ENCODE measurements around the gene CUEDC1.
"Not testable (repeated sequence)": the region's sequence is repeated elsewhere in the genome, so short reads cannot be mapped to it uniquely, and the experiment has no call there.

The CUEDC1 gene

DNA sequence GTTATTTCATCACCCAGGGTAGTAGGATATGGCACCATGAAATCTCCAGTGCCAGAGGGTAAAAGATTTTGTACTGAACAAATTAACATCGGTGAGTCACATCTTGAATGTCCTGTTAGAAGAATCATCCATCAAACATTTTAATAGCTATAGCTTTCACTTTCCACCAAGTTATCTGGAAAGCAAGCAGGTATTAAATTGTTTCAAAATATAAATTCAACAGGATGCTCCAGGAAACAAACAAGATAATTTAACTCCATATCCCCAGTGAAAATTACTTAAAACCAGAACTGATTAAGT is 30.4 kb upstream of the CUEDC1 start:
- no peak for DNase-seq (ENCODE audit: low read depth in 2 of 2)

DNA sequence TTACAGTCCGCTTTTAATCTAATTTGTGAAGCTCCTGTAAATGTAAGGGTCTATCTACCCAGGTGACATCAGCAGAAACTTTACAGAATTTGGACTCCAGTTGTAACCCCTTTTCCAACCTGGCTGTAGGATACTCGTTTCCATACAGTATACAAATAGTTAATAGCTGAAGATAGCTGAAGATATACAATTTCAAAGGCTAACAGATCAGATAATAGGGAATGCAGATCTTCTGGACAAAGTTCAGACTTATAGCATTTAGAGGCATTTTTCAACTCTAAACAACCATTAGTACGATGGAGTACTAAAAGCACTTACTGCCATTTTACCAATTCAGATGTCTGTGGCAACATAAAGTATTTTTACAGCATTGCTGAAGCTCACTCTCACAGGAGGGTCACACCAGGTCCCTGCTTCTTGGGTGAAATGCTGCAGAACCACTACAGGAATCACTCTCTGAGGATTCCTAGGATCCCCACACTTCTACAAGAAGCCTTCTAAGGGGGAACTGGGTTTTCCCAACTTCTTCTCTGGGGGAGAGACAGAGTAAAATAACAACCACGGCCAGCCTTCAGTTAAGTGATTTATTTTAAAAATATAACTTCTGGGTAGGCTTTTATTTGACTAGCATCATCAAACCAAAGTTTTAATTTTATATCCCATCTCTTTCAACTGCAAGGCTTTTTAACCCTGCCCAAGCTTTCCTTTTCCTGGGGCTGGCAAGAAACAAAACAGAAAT is 29.9 kb upstream of the CUEDC1 start:
- DNase-seq (ENCODE audit: low read depth in 2 of 2) = no peak

DNA sequence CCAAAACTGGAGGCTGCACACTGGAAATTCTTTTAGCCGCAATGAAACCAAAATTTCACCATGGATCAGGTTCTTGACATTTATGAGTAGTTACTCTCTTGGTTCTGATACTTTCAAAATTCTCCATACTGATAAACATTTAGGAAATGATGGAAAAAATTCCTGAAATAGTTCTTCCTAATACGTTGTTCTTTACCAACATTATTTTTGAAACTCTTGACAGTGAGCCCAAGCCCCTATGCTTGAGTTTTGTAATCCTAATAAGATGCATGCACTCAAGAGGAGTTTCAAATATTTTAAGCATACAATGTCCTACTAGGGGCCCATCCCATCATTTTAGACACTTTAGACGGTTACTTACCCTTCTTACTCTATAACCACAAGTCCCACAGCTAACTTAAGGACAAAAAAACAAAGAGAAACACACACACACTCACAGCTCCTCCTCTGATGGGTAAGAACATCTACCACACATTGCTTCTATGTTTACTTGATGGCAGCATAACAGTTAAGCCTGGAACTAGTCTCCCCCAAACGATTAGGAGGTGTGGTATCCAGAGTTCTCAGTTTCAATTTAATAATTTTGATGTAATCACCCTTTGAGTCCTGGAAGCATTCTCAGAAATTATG is 29.2 kb upstream of the CUEDC1 start:
- no peak for DNase-seq (ENCODE audit: low read depth in 2 of 2)

DNA sequence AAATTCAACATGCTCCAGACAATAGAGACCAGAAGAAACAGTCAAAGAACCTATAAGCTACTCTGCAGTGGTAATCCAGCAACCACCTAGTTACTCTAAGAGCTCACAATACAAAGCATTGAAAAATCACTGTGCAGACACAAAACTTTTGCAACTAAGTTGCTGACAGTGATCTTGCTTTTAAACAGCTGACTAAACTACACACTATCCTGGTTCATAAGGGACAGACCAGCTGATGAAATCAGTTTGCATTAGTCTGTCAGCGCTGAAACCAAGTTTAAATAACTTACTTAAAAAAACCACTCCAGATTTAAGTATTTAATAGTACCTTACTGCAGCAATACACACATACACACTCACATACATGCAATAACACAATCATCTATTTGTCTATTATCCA is 28.2 kb upstream of the CUEDC1 start:
- DNase-seq (ENCODE audit: low read depth in 2 of 2) = no peak

DNA sequence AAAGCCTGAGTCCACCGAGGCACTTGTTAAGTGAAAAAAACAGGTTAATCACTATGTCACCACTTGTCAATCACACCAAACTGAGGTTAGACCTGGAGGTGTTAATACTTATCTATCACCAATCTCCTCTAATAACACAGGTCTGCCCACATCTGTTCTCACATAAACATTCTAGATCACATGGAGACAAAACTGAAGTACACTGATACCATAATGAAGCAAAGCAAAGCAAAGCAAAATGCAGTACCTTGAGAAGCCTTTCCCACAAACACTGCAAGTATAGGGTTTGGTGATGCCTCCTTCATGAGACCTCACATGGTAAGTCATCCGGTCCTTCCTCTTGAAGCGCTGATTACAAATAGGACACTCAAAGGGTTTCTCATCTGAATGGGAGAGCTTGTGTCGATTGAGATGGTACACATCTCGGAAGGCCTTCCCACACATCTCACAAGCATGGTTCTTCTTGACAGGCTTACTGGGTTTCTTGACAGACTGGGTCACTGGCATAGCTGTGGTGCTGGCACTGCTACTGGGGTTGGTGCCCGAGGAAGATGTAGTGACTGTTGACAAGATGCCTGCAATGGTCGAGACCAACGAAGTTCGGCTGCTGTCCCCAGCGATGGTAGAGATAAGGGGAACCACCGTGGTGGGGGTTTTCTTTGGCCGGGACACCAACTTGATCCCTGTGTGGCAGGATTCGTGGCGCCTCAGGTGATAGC is 27.4 kb upstream of the CUEDC1 start:
- DNase-seq (ENCODE audit: low read depth in 2 of 2) = no peak

DNA sequence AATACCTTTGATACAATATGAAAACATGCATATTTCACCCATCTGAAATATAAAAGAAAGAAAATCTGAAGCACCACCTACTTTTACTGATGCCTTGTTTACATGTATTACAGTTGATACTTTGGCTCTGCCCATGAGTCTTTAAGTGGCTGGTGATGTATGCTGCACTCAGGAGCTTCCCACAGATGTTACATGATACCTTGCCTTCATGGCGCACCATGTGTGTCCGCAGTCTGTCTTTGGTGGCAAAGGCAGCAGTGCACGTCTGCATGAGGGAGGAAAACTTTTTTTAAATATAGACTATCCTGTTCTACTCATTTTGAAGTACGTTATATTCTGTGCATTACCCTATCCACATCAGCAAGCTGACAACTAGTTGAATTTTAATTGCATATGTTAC is 25.3 kb upstream of the CUEDC1 start:
- DNase-seq (ENCODE audit: low read depth in 2 of 2) = no peak

DNA sequence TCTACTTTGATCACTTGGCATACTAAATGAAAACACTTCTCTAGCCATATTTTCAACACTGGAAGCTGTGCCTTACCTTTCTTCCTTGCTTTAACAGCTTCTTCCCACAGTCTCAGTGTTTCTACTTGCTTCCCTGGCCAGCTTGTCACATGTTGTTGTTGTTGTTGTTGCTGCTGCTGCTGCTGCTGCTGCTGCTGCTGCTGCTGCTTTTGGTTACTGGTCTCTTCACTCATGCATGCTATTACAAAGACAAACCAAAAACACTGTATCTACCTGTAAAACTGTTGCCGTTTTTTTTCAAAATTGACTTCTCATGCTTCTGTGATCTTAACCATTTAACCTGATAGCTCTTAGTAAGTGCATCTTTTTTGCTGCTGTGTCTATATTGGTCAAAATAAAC is 23.9 kb upstream of the CUEDC1 start:
- no peak for DNase-seq (ENCODE audit: low read depth in 2 of 2)

DNA sequence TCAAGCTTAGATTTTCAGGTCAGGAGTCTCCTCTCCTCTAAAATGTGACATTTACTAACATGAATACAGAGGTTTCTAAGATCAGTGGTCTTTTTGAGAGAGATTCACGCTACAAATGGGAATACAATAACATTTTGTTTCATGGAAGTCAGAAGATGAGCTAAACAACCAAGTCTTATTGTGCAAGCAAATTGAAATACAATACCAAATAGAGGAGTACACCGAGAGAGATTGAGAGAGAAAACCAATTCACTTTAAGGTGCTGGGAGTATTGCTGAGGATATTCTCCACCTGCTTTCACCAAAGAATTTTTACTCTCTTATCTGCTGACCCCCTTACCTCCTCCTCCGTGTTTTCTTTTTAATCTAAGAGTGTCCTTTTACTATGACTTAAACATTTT is 21.4 kb upstream of the CUEDC1 start:
- no peak for DNase-seq (ENCODE audit: low read depth in 2 of 2)

DNA sequence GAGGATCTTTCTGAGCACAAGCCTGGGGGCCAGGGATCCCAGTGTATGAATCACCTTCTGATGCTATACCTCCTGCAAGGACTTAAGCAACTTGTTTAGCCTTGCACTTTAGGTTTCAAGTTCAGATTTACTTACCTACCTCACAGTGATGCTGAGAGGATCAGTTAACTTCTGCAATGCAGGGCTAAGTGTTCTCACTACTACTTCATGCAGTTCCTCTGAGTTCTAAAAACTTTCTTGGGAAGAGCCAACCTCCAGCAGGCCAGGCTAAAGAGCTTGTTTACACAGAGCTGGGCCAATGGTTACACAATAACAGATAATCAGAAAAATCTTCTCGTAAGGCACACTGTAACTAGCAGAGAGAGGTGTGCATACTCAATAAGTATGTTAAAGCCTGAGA is 19.8 kb upstream of the CUEDC1 start:
- no peak for DNase-seq (ENCODE audit: low read depth in 2 of 2)

DNA sequence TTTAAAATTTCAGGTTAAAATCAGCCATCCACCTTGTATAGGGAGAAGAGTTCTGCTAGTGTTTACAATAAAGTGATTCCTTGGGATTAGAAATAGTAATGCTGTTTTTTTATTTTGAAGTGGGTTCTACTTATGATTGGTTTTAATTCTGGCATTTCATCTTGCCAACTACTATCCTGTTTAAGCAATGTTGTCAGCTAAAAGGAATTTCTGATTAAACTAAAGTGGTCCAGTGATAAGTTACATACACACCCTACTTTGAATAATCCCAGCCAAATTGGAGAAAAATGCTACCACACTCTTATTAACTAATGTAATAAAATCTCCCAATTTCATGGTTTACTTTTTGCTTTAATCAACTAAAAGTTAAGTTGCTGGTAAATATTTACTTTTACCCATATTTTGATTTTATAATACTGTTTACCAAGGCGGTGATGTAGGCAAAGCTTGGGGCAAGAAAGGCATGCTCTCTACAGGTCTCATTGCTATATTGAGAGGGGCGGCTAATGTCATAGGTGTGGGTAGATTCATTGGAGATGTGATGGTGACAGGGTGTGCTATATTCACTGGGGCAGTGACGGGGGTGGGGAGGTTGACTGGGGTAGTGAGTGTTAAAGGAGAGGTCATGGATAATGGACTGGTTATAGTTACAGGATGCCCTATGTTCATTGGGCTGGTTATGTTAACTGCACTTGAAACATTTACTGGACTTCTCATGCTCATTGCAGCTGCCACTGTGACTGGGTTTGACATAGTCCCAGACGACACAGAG is 19.0 kb upstream of the CUEDC1 start:
- not testable (repeated sequence) for DNase-seq (ENCODE audit: low read depth in 2 of 2)

DNA sequence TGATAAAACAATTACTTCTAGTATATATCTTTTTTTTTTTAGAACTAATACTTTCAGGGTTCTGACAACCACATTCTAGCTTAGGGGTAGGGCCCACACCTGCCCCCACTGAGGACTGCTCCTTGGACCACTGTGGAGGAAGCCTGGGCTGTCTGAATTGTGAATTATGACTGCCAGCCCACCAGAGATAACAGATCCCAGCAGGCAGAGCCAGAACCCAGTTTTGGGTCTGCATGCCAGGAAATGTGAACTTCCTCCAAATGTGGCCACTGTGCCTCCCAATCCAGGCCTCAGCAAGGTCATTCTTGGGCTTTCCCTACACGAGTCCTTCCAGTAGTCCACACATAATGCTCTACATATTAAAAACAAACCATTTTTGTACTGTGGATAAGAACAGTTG is 16.9 kb upstream of the CUEDC1 start:
- no peak for DNase-seq (ENCODE audit: low read depth in 2 of 2)

DNA sequence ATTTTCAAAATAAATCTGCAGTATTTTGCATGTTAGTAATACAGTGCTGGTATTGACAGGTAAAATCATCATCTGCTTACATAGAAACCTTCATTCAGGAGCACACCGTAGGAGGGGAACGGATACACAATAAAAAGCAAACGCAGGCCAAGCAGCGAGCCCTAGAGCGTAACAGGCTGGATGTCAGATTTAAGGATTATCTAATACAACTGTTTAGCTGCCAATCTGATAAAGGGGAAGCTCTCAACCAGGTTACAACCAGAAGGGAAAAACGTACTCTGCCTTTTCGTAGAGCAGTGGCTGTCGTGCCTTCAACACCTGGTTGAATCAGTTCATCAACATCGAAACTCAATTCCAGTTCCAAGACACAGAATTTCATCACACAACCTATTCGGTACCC is 16.4 kb upstream of the CUEDC1 start:
- no peak for DNase-seq (ENCODE audit: low read depth in 2 of 2)

DNA sequence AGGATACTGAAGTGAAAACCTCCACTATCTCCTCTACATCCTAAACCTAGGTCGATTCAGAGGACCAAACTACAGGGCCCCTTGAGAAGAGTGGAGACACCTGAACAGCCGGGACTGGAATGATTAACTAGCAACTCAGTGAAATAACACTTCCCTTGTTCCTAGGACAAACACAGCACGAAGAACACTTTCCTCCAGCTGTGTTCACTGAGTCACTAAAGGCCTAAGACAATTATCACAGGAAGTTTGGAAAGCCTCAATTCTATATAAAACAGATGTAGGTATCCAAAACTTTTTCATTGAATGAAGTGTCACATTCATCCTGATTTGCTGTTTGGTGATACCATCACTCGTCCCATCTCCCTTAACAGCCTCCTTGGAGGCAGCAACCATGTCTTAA is 15.5 kb upstream of the CUEDC1 start:
- DNase-seq (ENCODE audit: low read depth in 2 of 2) = no peak

DNA sequence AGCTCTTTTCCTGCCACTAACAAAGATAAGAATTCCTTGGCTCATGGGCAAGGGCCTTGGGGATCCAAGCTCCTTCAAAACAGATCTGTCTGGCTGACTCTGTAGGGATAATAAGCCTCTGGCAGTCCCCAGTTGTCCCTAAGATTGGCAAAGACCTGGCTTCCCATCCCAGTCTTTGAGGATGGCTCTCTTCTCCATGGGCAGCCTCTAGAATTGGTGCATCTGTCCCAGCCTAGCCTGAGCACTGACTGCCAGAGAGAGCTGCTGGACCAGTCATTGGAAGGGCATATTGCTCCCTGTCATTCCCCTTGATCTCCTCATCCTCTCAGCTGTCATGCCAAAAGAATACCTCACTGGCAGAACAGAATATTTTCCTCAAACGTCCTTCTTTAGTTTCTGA is 13.2 kb upstream of the CUEDC1 start:
- no peak for DNase-seq (ENCODE audit: low read depth in 2 of 2)

DNA sequence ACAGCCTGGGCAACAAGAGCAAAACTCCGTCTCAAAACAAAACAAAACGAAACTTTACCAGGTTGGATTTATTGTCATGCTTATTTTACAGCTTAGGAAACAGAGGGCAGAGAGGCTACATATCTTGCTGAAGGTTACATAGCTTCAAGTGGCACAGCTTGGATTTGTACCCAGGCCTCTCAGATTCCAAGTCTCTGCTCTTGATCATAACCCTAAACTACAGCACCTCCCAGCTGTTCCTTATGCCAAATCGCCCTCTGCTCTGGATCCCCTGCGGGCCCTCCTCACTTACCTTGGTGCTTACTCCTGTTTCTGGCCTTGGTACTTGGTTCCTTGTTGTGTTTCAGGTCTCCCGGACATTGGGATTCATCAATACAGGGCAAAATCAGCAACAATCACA is 11.7 kb upstream of the CUEDC1 start:
- DNase-seq (ENCODE audit: low read depth in 2 of 2) = no peak

DNA sequence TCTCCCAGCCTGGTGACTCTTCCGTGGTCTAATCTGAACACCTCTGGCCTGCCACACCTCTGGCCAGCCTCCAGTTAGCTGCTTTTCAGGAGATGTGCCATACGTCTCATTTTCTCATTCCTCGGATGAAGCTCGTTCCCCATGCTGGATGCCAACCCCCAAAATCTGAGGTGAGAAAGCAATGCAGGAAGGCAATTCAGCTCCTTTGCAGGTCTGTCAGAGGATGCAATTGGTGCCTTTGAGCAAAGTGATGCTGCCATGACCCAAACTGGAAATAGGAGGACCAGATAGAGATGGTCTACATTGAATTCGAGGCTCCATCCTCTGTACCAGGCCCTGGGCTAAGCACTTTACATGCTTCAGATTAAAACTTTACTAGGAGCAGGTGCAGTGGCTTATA is 11.0 kb upstream of the CUEDC1 start:
- no peak for DNase-seq (ENCODE audit: low read depth in 2 of 2)

DNA sequence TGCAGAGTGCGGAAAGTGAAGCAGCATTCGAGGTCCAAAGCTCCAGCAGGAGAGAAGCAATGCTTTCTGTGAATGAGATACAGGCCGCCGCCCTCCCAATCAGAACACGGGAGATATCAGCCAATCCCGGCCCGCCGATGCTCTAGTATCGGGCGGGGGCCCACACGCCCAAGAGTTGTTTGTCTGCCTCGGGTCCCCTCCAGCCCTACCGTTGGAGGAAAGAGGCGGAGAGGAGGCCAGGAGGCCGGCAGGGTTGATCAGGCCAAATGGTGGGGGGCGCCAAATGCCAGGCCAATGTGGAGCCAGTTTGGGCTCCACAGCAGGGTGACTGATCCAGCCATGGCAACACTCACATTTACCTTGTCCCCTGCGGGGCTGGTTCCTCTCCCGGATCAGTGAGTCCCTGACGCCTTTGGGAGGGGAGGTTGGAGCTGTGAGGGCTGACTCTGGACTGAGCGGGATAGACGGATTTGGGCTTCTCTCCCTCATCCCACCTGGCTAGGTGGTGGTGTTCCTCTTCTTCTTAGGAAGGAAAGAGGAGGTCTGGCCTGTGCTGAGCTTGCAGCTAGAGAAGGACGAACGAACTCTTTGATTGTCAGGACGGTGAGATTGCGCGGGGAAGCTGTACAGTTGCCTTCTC is 10.4 kb upstream of the CUEDC1 start:
- DNase-seq (ENCODE audit: low read depth in 2 of 2) = no peak

DNA sequence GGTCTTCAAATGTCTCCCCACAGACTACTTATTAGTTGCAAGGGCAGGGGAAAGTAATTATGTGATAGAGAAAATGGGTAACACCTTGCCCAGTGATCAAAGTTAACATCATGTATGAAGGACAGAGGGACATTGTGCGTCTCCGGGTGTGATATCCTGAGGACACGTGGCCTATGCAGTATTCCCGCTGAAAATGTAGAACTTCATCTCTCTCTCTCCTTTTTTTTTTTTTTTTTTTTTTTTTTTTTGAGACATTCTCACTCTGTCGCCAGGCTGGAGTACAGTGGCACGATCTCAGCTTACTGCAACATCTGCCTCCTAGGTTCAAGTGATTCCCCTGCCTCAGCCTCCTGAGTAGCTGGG is 7.9 kb upstream of the CUEDC1 start:
- DNase-seq (ENCODE audit: low read depth in 2 of 2) = no peak

DNA sequence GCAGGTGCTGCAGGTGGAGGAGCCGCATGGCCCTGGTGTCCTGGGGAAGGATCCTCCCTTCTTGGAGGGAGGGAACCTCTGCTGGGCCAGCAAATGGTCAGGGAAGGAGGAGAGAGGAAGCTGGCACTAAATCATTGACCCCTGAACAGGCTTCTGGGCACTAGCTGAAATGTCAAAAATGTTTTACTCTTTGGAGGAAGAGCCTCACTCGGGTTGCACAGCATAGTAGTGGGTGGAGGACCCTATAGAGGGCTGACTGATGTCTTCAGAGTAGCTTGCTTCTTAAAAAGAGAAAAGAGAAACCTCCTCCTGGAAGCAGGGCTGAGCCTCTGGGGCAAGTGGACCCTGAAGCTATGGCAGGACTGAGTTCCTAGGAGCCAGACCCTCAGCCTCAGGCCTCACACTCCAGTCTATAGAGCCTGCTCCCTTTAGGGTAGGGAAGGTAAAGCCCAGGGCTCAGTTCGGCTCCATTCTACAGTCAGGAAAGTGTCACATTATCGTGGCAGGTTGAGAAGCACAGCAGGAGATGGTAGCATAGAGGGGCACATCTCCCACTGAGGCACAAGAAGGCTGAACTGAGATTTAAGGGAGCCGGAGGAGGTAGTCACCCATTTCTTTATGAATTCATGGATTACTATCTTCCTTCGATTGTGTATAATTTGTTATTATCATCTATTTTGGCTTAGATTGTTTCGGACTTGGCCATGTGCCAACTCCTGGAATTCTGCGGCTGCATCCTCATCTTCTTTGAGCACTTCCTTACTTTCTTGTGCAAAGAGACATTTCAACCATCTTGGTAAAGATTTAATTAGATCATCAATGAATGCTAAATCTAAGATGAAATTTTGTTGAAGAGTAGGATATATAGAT is 7.3 kb upstream of the CUEDC1 start:
- DNase-seq (ENCODE audit: low read depth in 2 of 2) = no peak

DNA sequence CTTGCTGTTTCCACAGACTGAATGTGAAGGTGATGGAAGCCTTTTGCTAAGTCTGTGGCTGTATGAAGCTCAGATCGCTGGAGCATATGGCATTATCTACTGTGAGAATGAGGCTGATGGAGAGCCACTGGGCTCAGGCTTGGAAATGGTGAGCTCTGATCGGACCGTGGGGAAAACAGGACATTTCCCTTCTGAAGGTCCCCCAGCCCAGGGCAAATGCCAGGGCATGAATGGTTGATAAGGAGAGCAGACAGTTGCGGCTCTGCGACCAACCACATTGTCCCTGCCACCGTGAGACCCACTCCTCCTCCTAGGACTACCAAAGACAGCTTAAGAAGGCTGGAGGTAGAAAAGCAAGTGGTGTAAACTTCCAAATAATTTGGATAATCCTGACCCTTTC is 4.7 kb upstream of the CUEDC1 start:
- DNase-seq (ENCODE audit: low read depth in 2 of 2) = no peak

DNA sequence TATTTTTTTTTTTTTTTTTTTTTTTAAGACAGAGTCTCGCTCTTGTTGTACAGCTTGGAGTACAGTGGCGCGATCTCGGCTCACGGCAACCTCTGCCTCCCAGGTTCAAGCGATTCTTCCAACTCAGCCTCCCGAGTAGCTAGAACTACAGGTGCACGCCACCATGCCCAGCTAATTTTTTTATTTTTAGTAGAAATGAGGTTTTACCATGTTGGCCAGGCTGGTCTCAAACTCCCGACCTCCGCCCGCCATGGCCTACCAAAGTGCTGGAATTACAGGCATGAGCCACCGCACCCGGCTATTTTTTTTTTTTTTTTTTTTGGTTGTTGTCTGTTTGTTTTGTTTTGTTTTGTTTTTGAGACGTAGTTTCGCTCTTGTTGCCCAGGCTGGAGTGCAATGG is 3.2 kb upstream of the CUEDC1 start:
- DNase-seq (ENCODE audit: low read depth in 2 of 2) = not testable (repeated sequence)

Measured in stimulated activated CD8-positive, alpha-beta memory T cell treated with anti-CD3 and anti-CD28 coated beads, Interleukin-15, amount 100 ng/mL, for 4 hours (primary cell).